ENCODE measurements around the gene UTP14C.
"Not testable (repeated sequence)": the region's sequence is repeated elsewhere in the genome, so short reads cannot be mapped to it uniquely, and the experiment has no call there.

The UTP14C gene

DNA sequence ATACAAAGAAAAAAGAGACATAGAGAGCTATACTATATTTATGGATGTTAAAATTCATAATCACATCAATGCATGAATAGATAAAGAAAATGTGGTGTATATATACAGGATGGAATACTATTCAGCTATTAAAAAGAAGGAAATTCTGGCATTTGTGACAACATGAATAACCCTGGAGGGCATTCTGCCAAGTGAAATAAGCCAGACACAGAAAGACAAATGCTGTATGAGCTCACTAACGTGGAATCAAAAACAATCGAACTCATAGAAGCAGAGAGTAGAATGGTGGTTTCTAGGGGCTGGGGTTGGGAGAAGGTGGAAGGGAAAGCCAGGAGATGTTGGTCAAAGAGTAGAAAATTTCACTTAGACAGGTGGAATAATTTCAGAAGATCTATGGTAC, 24.0 kb downstream of the UTP14C start:
- no peak for DNase-seq

GRCh38 chr13:52051400-52051799, 26.9 kb downstream of the UTP14C start:
- no peak for DNase-seq

DNA sequence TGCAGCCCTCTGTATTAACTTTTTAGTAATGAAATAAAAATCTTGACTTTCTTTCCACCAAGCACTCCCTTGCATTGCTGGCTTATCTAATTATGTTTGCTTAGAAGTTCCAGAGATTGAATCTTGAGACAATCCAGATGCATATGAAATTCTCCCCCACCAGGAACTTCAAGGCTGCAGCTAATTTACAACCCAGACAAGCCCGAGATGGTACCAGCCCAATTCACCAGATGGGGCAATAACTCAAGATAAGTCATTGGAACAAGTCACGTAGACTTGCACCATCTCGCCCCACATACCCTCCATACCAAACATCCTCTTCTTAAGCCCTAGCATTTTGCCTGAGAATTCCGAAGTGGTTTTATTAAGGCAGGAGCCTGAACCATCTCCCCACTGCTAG, 29.0 kb downstream of the UTP14C start:
- no peak for DNase-seq

DNA sequence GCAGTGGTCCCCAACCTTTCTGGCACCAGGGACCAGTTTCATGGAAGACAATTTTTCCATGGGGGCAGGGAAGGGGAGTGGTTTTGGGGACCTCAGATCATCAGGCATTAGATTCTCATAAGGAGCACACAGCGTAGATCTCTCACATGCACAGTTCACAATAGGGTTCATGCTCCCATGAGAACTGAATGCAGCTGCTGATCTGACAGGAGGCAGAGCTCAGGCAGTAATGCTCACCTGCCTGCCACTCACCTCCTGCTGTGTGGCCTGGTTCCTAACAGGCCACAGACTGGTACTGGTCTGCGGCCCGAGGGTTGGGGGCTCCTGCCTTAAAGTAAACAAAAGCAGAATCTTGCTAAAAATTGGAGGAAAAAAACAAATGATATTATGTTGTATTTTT, 36.6 kb downstream of the UTP14C start:
- not testable (repeated sequence) for DNase-seq

- no peak for DNase-seq
Observed at GRCh38 chr13:52061587-52061986, 37.1 kb downstream of the UTP14C start.

- DNase-seq: no peak
Observed at GRCh38 chr13:52067237-52067636, 42.7 kb downstream of the UTP14C start.

- peak; percentile 19 for DNase-seq
Observed at GRCh38 chr13:52070929-52071523, 46.5 kb downstream of the UTP14C start.

Measured in NK-92 treated with Interleukin-12 subunit alpha and Interleukin-12 subunit beta, amount 100 ng/mL, for 24 hours (cell line).